Panc1 (cell line): ENCODE results near the gene FAM217A. TPM values are rescaled to one million over a fixed set of nuclear protein-coding genes. Genes with fewer than 3 reads are reported as not detected.

Experiments used
- ATAC-seq: fragments of 200-7000 bp; cut with Tn5 transposase; 2 replicates; pipeline ENCODE4 v1.9.1; 2020; ENCODE audit warnings: mild to moderate bottlenecking, moderate library complexity
- BruUV-seq: library from RNA; stranded (reverse); fragments of 400-500 nt; replicated peaks from 2 replicates; lab custom pipeline; 2021; lab: Mats Ljungman, UMichigan
- CTCF ChIA-PET: fragments of 300-600 bp; sonication (Branson Sonifier 250); formaldehyde crosslinking; loops from one replicate; lab custom pipeline; 2022; ENCODE audit warnings: antibody characterized with exemption; lab: Charles Lee
- POLR2A ChIA-PET: fragments of 300-600 bp; sonication (Branson Sonifier 250); formaldehyde crosslinking; loops from one replicate; lab custom pipeline; 2022; ENCODE audit warnings: antibody characterized with exemption; lab: Charles Lee
- DNase-seq: peaks from one replicate; pipeline ENCODE4 v3.0.0-alpha.2; 2010; ENCODE audit warnings: low read depth, low spot score
- H3K27ac ChIP-seq: 2 replicates; pipeline ENCODE4 v1.5.1; 2011; ENCODE audit warnings: mild to moderate bottlenecking, low read length, inconsistent platforms
- H3K27me3 ChIP-seq: fragments of 200-500 bp; sonication (Bioruptor generic); 2 replicates; pipeline ENCODE4 v1.6.0; 2014; ENCODE audit warnings: low read length, inconsistent platforms; ENCODE audit not compliant: control insufficient read depth, insufficient read depth
- H3K36me3 ChIP-seq: fragments of 200-500 bp; sonication (Bioruptor generic); 2 replicates; pipeline ENCODE4 v1.5.1; 2014; ENCODE audit warnings: inconsistent platforms, mild to moderate bottlenecking, low read length, moderate library complexity; ENCODE audit not compliant: control insufficient read depth, insufficient read depth
- H3K4me1 ChIP-seq: 2 replicates; pipeline ENCODE4 v1.5.1; 2011; ENCODE audit warnings: inconsistent platforms, mild to moderate bottlenecking, low read length, moderate library complexity; ENCODE audit not compliant: control insufficient read depth, insufficient read depth
- H3K4me3 ChIP-seq, 2 experiments: 2 replicates each; pipeline ENCODE4 v1.5.1; 2011 to 2012; ENCODE audit warnings: low read depth in 2 of 2, low read length in 2 of 2, mild to moderate bottlenecking in 2 of 2, inconsistent platforms in 1 of 2, moderate library complexity in 1 of 2
- H3K9me3 ChIP-seq: fragments of 200-500 bp; sonication (Bioruptor generic); 2 replicates; pipeline ENCODE4 v1.5.1; 2014; ENCODE audit warnings: low read depth, mild to moderate bottlenecking, inconsistent platforms, low read length, moderate library complexity; ENCODE audit not compliant: control insufficient read depth, insufficient read depth
- POLR2AphosphoS5 ChIP-seq: IDR thresholded peaks from 2 replicates; pipeline ENCODE4 v1.6.1; 2012; ENCODE audit warnings: mild to moderate bottlenecking, low read depth, low read length, moderate library complexity
- REST ChIP-seq, 2 experiments: IDR thresholded peaks; 2 replicates each; pipeline ENCODE4 v1.6.1; 2011 to 2012; ENCODE audit warnings: low read depth in 2 of 2, control low read depth in 1 of 2, low read length in 1 of 2, mild to moderate bottlenecking in 1 of 2, moderate library complexity in 1 of 2; ENCODE audit not compliant: insufficient read depth in 1 of 2
- SIN3A ChIP-seq: IDR thresholded peaks from 2 replicates; pipeline ENCODE4 v1.6.1; 2012; ENCODE audit warnings: low read depth, mild to moderate bottlenecking, low read length, moderate library complexity, borderline replicate concordance; ENCODE audit not compliant: insufficient read depth
- TCF7L2 ChIP-seq: IDR thresholded peaks from 2 replicates; pipeline ENCODE4 v1.6.1; 2011; ENCODE audit warnings: mild to moderate bottlenecking, low read depth, low read length, inconsistent platforms
- in situ Hi-C: cut with HindIII; loops from 2 replicates; pipeline ENCODE4 v1.10.0; 2016; ENCODE audit warnings: low sequenced_read_pairs, low pct_unique_long_range_greater_than_20kb
- intact Hi-C: fragments of 100-400 bp; cut with micrococcal nuclease; formaldehyde crosslinking; loops from one replicate; pipeline ENCODE4 v1.10.0; 2022; ENCODE audit not compliant: unreplicated experiment
- total RNA-seq: library from RNA; stranded (reverse); gene quantifications from one replicate; pipeline ENCODE4 v1.2.1, GENCODE V29; 2021; ENCODE audit not compliant: unreplicated experiment
- TF ChIP-seq, protein P1 (sequence below): fragments of 450-650 bp; IDR thresholded peaks from 2 replicates; pipeline ENCODE4 v1.5.1; 2017; ENCODE audit warnings: mild to moderate bottlenecking

FAM217A gene
- total RNA-seq, 1 experiment from 2014 or later, result not detected

- H3K27me3 ChIP-seq, result no peaks in the 10 kb centered on the region
- H3K4me3 ChIP-seq, result no peak overlapping the region
- CTCF ChIA-PET, result no interaction called here
- BruUV-seq, result no TSS peak
- POLR2A ChIA-PET, result interaction anchor here (0.6 kb wide), 1 partner anchor 26 kb away, joined by 3 read pairs; no protein-coding TSS in a partner anchor
- no peaks in the 10 kb centered on the region; the same call in none of the 2 replicates for H3K36me3 ChIP-seq
- ATAC-seq (no peak), DNase-seq (no peak)
- TF ChIP-seq, protein P1, sequence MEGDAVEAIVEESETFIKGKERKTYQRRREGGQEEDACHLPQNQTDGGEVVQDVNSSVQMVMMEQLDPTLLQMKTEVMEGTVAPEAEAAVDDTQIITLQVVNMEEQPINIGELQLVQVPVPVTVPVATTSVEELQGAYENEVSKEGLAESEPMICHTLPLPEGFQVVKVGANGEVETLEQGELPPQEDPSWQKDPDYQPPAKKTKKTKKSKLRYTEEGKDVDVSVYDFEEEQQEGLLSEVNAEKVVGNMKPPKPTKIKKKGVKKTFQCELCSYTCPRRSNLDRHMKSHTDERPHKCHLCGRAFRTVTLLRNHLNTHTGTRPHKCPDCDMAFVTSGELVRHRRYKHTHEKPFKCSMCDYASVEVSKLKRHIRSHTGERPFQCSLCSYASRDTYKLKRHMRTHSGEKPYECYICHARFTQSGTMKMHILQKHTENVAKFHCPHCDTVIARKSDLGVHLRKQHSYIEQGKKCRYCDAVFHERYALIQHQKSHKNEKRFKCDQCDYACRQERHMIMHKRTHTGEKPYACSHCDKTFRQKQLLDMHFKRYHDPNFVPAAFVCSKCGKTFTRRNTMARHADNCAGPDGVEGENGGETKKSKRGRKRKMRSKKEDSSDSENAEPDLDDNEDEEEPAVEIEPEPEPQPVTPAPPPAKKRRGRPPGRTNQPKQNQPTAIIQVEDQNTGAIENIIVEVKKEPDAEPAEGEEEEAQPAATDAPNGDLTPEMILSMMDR, result no peak
- TF ChIP-seq TCF7L2 (no peak), POLR2AphosphoS5 (no peak), SIN3A (no peak), REST (IDR thresholded peaks at IDR 0.05; ENCODE audit: insufficient read depth in 1 of 2, low read depth in 2 of 2, low read length in 1 of 2) (no peak)
- H3K27ac ChIP-seq, result no peak overlapping the region
- in situ Hi-C loops (no loop called here), intact Hi-C loops (no loop called here)
- H3K9me3 ChIP-seq, result no peaks in the 10 kb centered on the region
- no peaks in the 10 kb centered on the region for H3K4me1 ChIP-seq
Measured at GRCh38 chr6:4114123-4114522, 35.2 kb upstream of the FAM217A start.

DNA sequence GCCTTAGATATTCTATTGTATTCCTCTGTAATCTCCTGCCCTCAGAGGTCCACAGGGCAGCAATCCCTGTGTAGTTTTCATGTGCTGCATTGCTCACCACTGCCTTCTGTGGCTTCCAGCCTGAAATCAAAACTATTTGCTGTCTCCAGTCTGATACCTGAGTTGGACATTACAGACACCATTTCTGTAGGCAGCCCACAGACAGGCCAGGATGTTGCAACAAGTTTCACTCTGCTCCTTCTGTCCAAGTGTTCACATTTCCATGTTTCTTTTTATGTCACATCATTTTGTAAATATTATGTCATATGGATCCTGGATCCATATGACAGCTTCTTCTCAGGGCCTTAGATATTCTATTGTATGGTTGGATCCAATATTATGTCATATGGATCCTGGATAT lies 34.7 kb upstream of the FAM217A start:
- no peaks in the 10 kb centered on the region for H3K9me3 ChIP-seq
- BruUV-seq, result no TSS peak
- ATAC-seq, result no peak
- no peak for DNase-seq
- no peaks in the 10 kb centered on the region for H3K27me3 ChIP-seq
- intact Hi-C loops, result no loop called here
- no peak overlapping the region for H3K27ac ChIP-seq
- no peaks in the 10 kb centered on the region for H3K4me1 ChIP-seq
- TF ChIP-seq, protein P1, result no peak
- TF ChIP-seq TCF7L2, result no peak
- TF ChIP-seq SIN3A, result no peak
- no peak for TF ChIP-seq REST (IDR thresholded peaks at IDR 0.05; ENCODE audit: insufficient read depth in 1 of 2, low read depth in 2 of 2, low read length in 1 of 2)
- no peak for TF ChIP-seq POLR2AphosphoS5
- no peak overlapping the region for H3K4me3 ChIP-seq
- no peaks in the 10 kb centered on the region; the same call in none of the 2 replicates for H3K36me3 ChIP-seq
- in situ Hi-C loops, result no loop called here
- ChIA-PET CTCF (no interaction called here), POLR2A (interaction anchor here (0.6 kb wide), 1 partner anchor 26 kb away, joined by 3 read pairs; no protein-coding TSS in a partner anchor)
